ENCODE data around the gene FCRL1.

Gene FCRL1

DNA sequence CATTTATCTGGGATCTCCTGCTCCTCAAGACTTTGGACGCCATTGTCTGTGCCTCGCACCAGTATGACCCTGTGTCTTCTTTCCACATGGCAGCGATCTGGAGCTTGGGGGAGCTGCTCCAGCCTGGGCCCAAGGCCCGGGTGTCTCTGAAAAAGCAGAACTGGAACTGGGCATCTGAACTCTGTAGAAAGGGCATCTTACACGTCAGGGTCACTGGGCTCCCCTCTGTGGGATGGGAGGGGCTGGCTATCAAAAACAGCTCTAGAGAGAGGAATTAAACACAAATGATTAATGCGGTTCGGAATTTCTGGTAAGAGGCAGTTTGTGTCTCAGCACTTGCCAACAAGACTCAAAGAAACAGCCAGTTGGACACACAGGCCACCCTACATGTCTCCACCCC lies 16.1 kb downstream of the FCRL1 start:
- DNase-seq (ENCODE audit: extremely low read depth in 1 of 2, low read depth in 1 of 2) = no peak

DNA sequence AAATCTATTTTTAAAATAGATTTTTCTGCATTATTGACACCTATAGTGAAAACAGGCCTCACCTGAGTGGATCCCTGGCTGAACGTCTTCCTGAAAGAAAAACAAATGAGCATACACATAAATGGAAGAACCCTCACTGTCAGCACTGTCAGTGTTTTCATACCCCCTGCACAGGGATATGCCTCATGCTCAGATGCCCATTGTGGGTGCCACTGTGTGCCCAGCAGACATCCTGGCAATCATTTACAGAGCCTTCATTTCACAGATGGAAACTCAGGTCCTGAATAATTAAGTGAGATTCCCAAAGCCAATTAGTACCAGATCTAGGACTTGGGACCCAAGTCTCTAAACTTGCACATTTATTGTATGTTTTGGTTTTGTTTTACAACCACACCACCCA lies 19.9 kb downstream of the FCRL1 start:
- no peak for DNase-seq (ENCODE audit: extremely low read depth in 1 of 2, low read depth in 1 of 2)

DNA sequence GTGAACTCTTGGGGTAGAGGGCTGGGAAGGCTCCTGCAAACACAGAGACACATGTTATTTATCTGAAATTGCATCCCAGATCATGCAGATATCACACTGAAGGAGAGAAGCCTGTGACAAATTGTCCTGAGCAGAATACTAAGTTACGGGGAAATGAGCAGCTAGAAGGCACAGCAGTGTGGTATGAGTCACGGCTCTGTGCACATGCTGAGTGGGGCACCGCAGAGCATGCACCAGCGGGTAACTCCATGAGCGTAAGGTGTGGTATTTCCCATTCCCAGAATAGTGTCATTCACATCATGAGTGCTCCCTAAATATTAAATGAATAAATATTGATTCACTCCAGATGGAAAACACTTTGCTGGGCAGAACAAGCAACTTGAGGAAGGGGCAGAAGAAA lies 21.7 kb downstream of the FCRL1 start:
- DNase-seq (ENCODE audit: extremely low read depth in 1 of 2, low read depth in 1 of 2) = no peak

DNA sequence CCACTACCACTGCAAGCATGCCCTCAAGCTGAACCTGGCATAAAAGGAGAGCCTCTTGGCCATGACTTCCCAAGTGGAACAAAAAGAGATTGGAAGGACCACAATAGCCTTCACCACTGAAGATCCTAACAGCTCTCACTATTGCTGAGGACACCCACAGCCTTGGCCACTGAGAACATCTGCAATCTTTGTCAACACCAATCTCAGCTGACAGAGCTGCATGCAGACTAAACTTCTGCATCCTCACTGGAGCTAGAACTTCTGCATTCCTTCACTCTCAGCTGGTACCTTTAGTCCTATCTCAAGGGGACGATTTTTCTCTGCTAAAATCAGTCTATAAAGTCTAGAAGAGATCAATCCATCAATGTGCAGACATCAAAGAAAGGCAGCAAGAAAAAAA lies 34.7 kb downstream of the FCRL1 start:
- DNase-seq (ENCODE audit: extremely low read depth in 1 of 2, low read depth in 1 of 2) = no peak

DNA sequence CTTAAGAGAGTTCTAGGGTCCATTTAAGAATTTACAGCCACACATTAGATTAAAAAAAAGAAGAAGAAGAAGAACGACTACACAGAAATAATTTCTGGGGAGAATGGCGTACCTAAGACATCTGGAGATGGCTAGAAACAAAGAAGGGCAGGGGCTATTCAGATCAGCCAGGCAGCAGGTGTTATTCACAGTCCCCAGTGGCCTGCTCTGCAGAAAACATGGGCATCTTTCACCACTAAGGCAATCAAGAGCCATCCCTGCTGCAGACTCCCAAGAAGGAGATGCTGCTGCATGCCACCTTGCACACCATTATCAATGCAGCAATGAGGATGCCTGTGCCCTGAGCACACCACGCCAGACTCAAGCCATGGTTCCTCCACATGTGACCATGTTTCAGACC lies 35.1 kb downstream of the FCRL1 start:
- DNase-seq (ENCODE audit: extremely low read depth in 1 of 2, low read depth in 1 of 2) = no peak

- no peak for DNase-seq (ENCODE audit: extremely low read depth in 1 of 2, low read depth in 1 of 2)
Observed at GRCh38 chr1:157782931-157783330, 37.0 kb downstream of the FCRL1 start.

- DNase-seq (ENCODE audit: extremely low read depth in 1 of 2, low read depth in 1 of 2) = no peak
Observed at GRCh38 chr1:157781048-157781447, 38.9 kb downstream of the FCRL1 start.

DNA sequence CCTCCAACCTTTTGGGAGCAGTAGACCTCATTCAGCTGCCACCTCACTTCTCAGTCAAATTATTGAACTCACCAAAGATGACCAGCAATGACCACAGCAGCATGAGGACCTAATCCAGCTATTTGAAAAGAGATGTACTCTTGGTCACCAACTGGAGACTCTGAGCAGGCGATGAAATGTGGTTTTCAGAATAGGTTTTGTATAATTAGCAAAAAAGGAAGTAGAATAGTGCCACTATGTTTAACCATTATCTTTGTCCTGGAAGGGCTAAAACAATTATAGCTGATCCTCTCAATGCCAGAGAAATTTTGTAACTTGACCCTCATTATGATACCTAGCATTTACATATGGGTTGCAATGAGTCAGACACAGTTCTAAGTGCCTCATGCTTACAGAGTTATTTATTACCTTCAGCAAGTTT lies 42.9 kb downstream of the FCRL1 start, which contains the start of gene FCRL2:
FCRL2 (minus strand) TSS at position 162 of the 421 bp plus-strand sequence; CDS start at position 103, 59 bp downstream.
- DNase-seq (ENCODE audit: extremely low read depth in 1 of 2, low read depth in 1 of 2) = no peak

DNA sequence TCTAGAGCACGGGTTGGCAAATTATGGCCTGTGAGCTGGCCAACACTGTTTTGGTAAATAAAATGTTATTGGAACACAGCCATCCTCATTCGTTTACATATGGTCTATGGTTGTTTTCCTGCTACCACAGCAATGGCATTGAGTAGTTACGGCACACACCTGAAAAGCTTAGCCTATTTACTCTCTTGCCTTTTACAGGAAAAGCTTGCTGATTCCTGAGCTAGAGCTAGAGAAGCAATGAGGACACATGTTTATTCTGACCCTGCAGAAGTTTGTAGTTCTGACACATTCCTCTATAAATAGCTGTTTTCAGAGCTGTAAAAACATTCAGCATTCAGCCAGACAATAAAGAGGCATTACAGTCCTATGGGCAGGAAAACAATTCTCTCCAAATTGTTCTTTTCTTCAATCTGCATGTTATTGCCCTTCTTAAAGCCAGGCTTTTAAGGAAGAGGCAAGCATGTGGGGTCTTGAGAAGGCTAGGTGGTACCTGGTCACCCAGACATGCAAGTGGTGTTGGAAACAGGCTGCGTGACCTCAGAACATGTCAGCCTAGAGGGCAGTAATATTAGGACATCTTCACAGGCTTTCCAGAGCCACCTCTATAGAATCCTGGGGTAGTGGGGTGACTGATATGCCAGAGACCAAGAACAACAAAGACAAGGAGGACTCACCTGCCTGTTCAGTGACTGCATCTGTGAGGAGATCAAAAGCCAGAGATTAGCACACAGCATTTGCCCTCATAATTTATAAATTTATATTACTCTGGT lies 44.6 kb downstream of the FCRL1 start:
- no peak for DNase-seq (ENCODE audit: extremely low read depth in 1 of 2, low read depth in 1 of 2)

DNA sequence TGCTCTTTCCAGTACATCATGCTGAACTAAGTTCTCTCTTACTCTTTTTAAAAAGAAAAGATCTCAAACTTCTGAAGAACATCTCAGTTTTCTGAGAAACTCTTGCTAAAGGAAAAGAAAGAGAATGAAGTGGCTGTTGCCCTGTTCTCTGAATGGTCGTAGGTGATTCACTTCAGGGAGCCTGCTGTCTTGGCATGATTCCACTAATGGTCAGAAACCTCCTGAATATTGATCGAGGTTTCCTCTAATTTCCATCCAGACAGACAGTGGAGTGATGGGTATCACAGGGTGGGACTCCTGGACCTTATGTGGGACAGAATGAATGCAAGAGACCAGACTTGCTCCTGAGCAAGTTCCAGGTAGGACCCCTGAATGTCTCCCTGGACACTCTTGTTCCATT lies 45.5 kb downstream of the FCRL1 start:
- DNase-seq (ENCODE audit: extremely low read depth in 1 of 2, low read depth in 1 of 2) = no peak

- DNase-seq (ENCODE audit: extremely low read depth in 1 of 2, low read depth in 1 of 2) = no peak
Observed at GRCh38 chr1:157773493-157774350, 46.2 kb downstream of the FCRL1 start.

- DNase-seq (ENCODE audit: extremely low read depth in 1 of 2, low read depth in 1 of 2) = no peak
Observed at GRCh38 chr1:157771661-157772425, 48.1 kb downstream of the FCRL1 start.

- DNase-seq (ENCODE audit: extremely low read depth in 1 of 2, low read depth in 1 of 2) = no peak
Observed at GRCh38 chr1:157770442-157771043, 49.4 kb downstream of the FCRL1 start.

DNA sequence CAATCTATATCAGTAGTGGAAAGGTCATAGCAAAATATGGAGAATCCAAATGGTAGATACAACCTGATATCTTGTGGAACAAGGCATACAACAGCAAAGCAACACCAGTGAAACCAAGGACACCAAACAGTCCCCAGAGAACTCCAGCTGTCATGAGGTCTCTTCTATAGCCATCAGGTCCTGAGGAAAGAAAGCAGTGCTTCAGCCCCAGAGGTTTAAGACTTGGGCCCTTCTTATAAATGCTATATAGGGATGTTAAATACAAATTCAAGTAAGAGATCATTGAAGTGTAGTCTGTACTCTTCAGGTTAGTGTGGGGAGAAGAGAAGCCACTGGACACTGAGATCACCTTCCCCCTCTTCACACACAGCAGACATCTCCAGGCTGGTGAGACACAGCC lies 53.1 kb downstream of the FCRL1 start:
- DNase-seq (ENCODE audit: extremely low read depth in 1 of 2, low read depth in 1 of 2) = no peak

DNA sequence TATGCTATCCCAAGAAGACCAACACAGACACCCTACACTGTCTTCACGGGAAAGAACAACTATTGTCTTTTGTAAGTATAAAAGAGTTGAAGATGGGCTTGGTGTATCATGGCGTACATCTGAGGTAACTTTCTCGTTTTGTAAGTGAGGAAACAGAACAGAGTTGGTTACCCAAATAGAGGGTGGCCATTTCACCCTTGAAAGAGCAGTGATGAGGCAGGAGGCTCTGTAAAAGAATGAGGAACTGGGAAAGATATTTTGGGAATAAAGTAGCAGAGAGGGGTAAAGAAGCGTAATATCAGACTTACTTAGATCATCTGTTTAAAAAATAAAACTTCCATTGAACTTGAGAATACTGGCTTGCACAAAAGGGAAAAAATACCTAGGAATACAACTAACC lies 61.9 kb downstream of the FCRL1 start:
- DNase-seq (ENCODE audit: extremely low read depth in 1 of 2, low read depth in 1 of 2) = no peak

- DNase-seq (ENCODE audit: extremely low read depth in 1 of 2, low read depth in 1 of 2) = no peak
Observed at GRCh38 chr1:157753611-157754010, 66.3 kb downstream of the FCRL1 start.

GRCh38 chr1:157751283-157751682 lies 68.6 kb downstream of the FCRL1 start:
- no peak for DNase-seq (ENCODE audit: extremely low read depth in 1 of 2, low read depth in 1 of 2)

DNA sequence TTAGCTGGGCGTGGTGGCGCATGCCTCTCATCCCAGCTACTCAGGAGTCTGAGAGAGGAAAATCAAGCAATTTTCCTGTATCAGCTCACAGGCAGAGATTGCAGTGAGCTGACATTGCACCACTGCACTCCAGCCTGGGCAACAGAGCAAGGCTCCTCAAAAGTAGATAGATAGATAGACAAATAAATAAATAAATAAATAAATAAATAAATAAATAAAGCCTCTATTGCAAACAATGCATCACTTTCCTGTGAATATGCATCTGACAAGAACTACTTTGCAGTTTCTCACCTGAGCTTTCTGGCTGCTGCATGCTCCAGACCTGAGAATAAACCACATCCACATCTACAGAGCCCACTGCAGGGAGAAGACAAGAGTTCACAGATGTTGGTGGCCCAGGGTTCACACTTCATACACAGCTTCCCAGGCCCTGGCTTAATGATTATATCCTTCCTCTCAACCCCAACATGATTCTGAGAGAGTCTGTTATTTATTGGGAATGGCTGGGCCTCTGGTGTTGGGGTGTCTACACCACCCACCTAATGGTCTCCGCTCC lies 71.6 kb downstream of the FCRL1 start:
- DNase-seq (ENCODE audit: extremely low read depth in 1 of 2, low read depth in 1 of 2) = no peak
